Endothelial cell of umbilical vein (primary cell): ENCODE results near the gene PUDP. TPM values are rescaled to one million over a fixed set of nuclear protein-coding genes. Genes with fewer than 3 reads are reported as not detected.

Source experiments
- BruUV-seq: library from RNA; stranded (reverse); fragments of 400-500 nt; replicated peaks from 2 replicates; lab custom pipeline; 2021; lab: Mats Ljungman, UMichigan
- CTCF ChIA-PET: fragments of 300-600, 350-600 bp; sonication (Branson Sonifier 250); formaldehyde crosslinking; loops from one replicate; lab custom pipeline; 2021; ENCODE audit warnings: antibody characterized with exemption, inconsistent platforms; lab: Charles Lee
- POLR2A ChIA-PET: fragments of 300-600, 350-600 bp; sonication (Branson Sonifier 250); formaldehyde crosslinking; loops from one replicate; lab custom pipeline; 2021; ENCODE audit warnings: antibody characterized with exemption, inconsistent platforms; lab: Charles Lee
- DNase-seq: peaks from one replicate; pipeline ENCODE4 v3.0.0-alpha.2; 2011; ENCODE audit warnings: low read depth, low spot score
- FAIRE-seq: peaks from 2 replicates; lab custom pipeline; 2011; peaks lifted over from hg19 to GRCh38; lab: Jason Lieb, UNC
- H2AFZ ChIP-seq: 2 replicates; pipeline ENCODE4 v1.6.0; 2012; ENCODE audit warnings: low read depth, low read length, control low read depth, inconsistent platforms
- H3K27ac ChIP-seq: 2 replicates; pipeline ENCODE4 v1.5.1; 2011; ENCODE audit warnings: low read depth, mild to moderate bottlenecking, control low read depth, low read length, moderate library complexity; ENCODE audit not compliant: insufficient read depth
- H3K27me3 ChIP-seq, 2 experiments: 2 replicates each; pipeline versions ENCODE4 v1.6.0 to v1.6.1; 2011; ENCODE audit warnings: low read length in 2 of 2, mixed read lengths in 1 of 2; ENCODE audit not compliant: control insufficient read depth in 2 of 2, insufficient read depth in 2 of 2
- H3K36me3 ChIP-seq, 2 experiments: 2 replicates in 1 of 2; 3 replicates in 1 of 2; pipeline ENCODE4 v1.5.1; 2011; ENCODE audit warnings: low read length in 2 of 2, mild to moderate bottlenecking in 1 of 2, moderate library complexity in 1 of 2; ENCODE audit not compliant: control insufficient read depth in 2 of 2, insufficient read depth in 2 of 2; ENCODE audit errors: extremely low read depth in 1 of 2
- H3K4me1 ChIP-seq: 3 replicates; pipeline ENCODE4 v1.5.1; 2011; ENCODE audit warnings: mild to moderate bottlenecking, low read length; ENCODE audit not compliant: control insufficient read depth, insufficient read depth; ENCODE audit errors: extremely low read depth
- H3K4me2 ChIP-seq: 2 replicates; pipeline ENCODE4 v1.6.1; 2011; ENCODE audit warnings: low read length, control low read depth, mixed read lengths; ENCODE audit not compliant: insufficient read depth
- H3K4me3 ChIP-seq, 3 experiments: fragments of 200-600 bp in 1 of 3; sonication (generic), shearing (Covaris generic) in 1 of 3; replicated peaks in 1 of 3; 2 replicates each; pipeline ENCODE4 v1.5.1; 2011 to 2016; ENCODE audit warnings: control low read depth in 3 of 3, low read length in 3 of 3, mild to moderate bottlenecking in 2 of 3, inconsistent platforms in 1 of 3, low read depth in 1 of 3, moderate library complexity in 1 of 3; ENCODE audit not compliant: insufficient read depth in 1 of 3
- H3K79me2 ChIP-seq: 2 replicates; pipeline ENCODE4 v1.6.0; 2012; ENCODE audit warnings: low read length, inconsistent platforms; ENCODE audit not compliant: control insufficient read depth, insufficient read depth
- H3K9ac ChIP-seq: replicated peaks from 2 replicates; pipeline ENCODE3; 2011; ENCODE audit warnings: low read length, control low read depth; ENCODE audit not compliant: insufficient read depth; ENCODE audit errors: extremely low read depth
- H3K9me1 ChIP-seq: replicated peaks from 3 replicates; pipeline ENCODE4 v1.6.0; 2011; ENCODE audit warnings: mild to moderate bottlenecking, low read length; ENCODE audit not compliant: control insufficient read depth, insufficient read depth; ENCODE audit errors: extremely low read depth
- H3K9me3 ChIP-seq: replicated peaks from 2 replicates; pipeline ENCODE4 v1.5.1; 2012; ENCODE audit warnings: low read length, inconsistent platforms; ENCODE audit not compliant: control insufficient read depth, insufficient read depth
- H4K20me1 ChIP-seq: replicated peaks from 2 replicates; pipeline ENCODE3; 2011; ENCODE audit warnings: mild to moderate bottlenecking, low read length; ENCODE audit not compliant: control insufficient read depth, insufficient read depth; ENCODE audit errors: extremely low read depth
- EZH2 ChIP-seq: IDR thresholded peaks from 2 replicates; pipeline ENCODE4 v1.6.1; 2012; ENCODE audit warnings: borderline replicate concordance, low read depth, mild to moderate bottlenecking, moderate library complexity, low read length, inconsistent platforms; ENCODE audit not compliant: severe bottlenecking
- FOS ChIP-seq: IDR thresholded peaks from 2 replicates; pipeline ENCODE4 v1.6.1; 2011; ENCODE audit warnings: mild to moderate bottlenecking, low read length, moderate library complexity, borderline replicate concordance; ENCODE audit not compliant: insufficient read depth
- GATA2 ChIP-seq: IDR thresholded peaks from 2 replicates; pipeline ENCODE4 v1.7.0; 2011; ENCODE audit warnings: low read depth, mild to moderate bottlenecking, moderate library complexity, mixed read lengths, low read length; ENCODE audit not compliant: insufficient read length, insufficient read depth
- JUN ChIP-seq: IDR thresholded peaks from 2 replicates; pipeline ENCODE4 v1.6.1; 2011; ENCODE audit warnings: borderline replicate concordance, low read depth; ENCODE audit not compliant: insufficient read length, insufficient read depth
- MYC ChIP-seq: IDR thresholded peaks from one replicate; pipeline ENCODE4 v1.6.1; 2011; ENCODE audit warnings: mild to moderate bottlenecking, low read depth, low read length
- POLR2A ChIP-seq: IDR thresholded peaks from 2 replicates; pipeline ENCODE4 v1.6.1; 2012; ENCODE audit warnings: low read depth, mild to moderate bottlenecking, control low read depth, low read length
- POLR2AphosphoS5 ChIP-seq: IDR thresholded peaks from 2 replicates; pipeline ENCODE4 v1.6.1; 2012; ENCODE audit warnings: low read depth, mild to moderate bottlenecking, control low read depth, low read length, moderate library complexity; ENCODE audit not compliant: insufficient read depth
- dilution Hi-C: fragments of 300-500 bp; cut with MboI; formaldehyde crosslinking; loops from one replicate; pipeline ENCODE4 v1.15.0; 2019; ENCODE audit warnings: low sequenced_read_pairs; ENCODE audit not compliant: extremely low pct_ligation_motif_present
- intact Hi-C: fragments of 100-400 bp; cut with micrococcal nuclease; formaldehyde crosslinking; loops from one replicate; pipeline ENCODE4 v1.10.0; 2022
- polyA plus RNA-seq, 4 experiments: library from polyadenylated mRNA; depleted of rRNA in 3 of 4; stranded (reverse) in 3 of 4; unstranded in 1 of 4; fragments of >200 nt; gene quantifications; 2 replicates each; pipeline versions ENCODE4 v1.2.1 to v1.2.3, GENCODE V29; 2011 to 2012; ENCODE audit warnings: missing spikeins in 1 of 4
- total RNA-seq: library from RNA; stranded (reverse); gene quantifications from 2 replicates; pipeline ENCODE4 v1.2.3, GENCODE V29; 2021
- TF ChIP-seq, protein P1 (sequence below): IDR thresholded peaks from 2 replicates; pipeline ENCODE4 v1.6.1; 2011; ENCODE audit not compliant: insufficient read depth, insufficient read length
- TF ChIP-seq, protein P2 (sequence below), 2 donors: IDR thresholded peaks; 1 replicate in 1 of 2; 2 replicates in 1 of 2; pipeline ENCODE4 v1.5.1; 2011; ENCODE audit warnings: low read length in 2 of 2, mild to moderate bottlenecking in 2 of 2, moderate library complexity in 2 of 2, control low read depth in 1 of 2, inconsistent platforms in 1 of 2, low read depth in 1 of 2; ENCODE audit not compliant: insufficient read depth in 1 of 2; ENCODE audit errors: extremely low read depth in 1 of 2

Gene PUDP
- total and polyA plus RNA-seq, 2 donors (not counting 3 experiments of a cell fraction or from before 2014, with no cell fraction given): 17.3 to 22.5 TPM

DNA sequence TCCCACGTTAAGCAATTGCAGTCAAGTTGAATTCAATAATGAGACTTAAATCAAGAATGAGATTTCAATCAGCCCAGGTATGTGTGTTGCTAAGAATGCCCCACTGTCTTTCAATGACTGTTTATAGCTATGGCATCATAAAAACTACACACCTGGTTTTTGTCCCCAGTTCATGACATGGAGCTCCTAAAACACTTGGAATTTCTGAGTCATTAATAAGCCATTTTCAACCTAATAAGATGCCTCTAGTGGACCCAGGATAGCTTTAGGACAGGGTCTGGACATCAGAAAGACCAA, 73.1 kb downstream of the PUDP start:
- Histone ChIP-seq H4K20me1 (no peaks in the 10 kb centered on the region), H3K9me1 (no peaks in the 10 kb centered on the region), H3K4me2 (no peak overlapping the region), H3K9ac (no peak overlapping the region), H2AFZ (no peak overlapping the region), H3K4me3 (no peak overlapping the region), H3K9me3 (no peaks in the 10 kb centered on the region), H3K27me3 (no peaks in the 10 kb centered on the region), H3K79me2 (no peaks in the 10 kb centered on the region), H3K36me3 (peaks cover 0 to 2% of the 10 kb centered on the region in 2 experiments), H3K4me1 (no peaks in the 10 kb centered on the region), H3K27ac (no peak overlapping the region)
- FAIRE-seq (no peak), DNase-seq (no peak)
- BruUV-seq: no TSS peak
- TF ChIP-seq, protein P1, sequence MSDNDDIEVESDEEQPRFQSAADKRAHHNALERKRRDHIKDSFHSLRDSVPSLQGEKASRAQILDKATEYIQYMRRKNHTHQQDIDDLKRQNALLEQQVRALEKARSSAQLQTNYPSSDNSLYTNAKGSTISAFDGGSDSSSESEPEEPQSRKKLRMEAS: no peak
- TF ChIP-seq JUN (no peak), EZH2 (no peak), GATA2 (no peak), POLR2AphosphoS5 (no peak), POLR2A (no peak), FOS (no peak), MYC (no peak)
- TF ChIP-seq, protein P2, sequence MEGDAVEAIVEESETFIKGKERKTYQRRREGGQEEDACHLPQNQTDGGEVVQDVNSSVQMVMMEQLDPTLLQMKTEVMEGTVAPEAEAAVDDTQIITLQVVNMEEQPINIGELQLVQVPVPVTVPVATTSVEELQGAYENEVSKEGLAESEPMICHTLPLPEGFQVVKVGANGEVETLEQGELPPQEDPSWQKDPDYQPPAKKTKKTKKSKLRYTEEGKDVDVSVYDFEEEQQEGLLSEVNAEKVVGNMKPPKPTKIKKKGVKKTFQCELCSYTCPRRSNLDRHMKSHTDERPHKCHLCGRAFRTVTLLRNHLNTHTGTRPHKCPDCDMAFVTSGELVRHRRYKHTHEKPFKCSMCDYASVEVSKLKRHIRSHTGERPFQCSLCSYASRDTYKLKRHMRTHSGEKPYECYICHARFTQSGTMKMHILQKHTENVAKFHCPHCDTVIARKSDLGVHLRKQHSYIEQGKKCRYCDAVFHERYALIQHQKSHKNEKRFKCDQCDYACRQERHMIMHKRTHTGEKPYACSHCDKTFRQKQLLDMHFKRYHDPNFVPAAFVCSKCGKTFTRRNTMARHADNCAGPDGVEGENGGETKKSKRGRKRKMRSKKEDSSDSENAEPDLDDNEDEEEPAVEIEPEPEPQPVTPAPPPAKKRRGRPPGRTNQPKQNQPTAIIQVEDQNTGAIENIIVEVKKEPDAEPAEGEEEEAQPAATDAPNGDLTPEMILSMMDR (IDR thresholded peaks at IDR 0.05; ENCODE audit: extremely low read depth in 1 of 2, insufficient read depth in 1 of 2, low read depth in 1 of 2, low read length in 2 of 2): no peak
- CTCF ChIA-PET: interaction anchor here (1.5 to 1.6 kb wide), 2 partner anchors 34 to 59 kb away, joined by 5 read pairs; no protein-coding TSS in a partner anchor
- POLR2A ChIA-PET: no interaction called here
- dilution Hi-C loops (no loop called here), intact Hi-C loops (no loop called here)
